SU-DHL-6 (cell line): Measurements from ENCODE around the gene ADARB2.

Experiments used
- H2AFZ ChIP-seq: fragments of 200-600 bp; sonication (generic); 2 replicates; pipeline ENCODE4 v1.6.1; 2014; ENCODE audit warnings: low read depth, mild to moderate bottlenecking, moderate library complexity, mixed read lengths, antibody characterized with exemption, low read length; ENCODE audit not compliant: severe bottlenecking
- H3F3A ChIP-seq: fragments of 200-600 bp; shearing (Covaris generic); 2 replicates; pipeline ENCODE4 v1.6.0; 2016; ENCODE audit warnings: antibody characterized with exemption, mild to moderate bottlenecking; ENCODE audit not compliant: insufficient read depth
- H3K27ac ChIP-seq: fragments of 200-600 bp; sonication (generic); 2 replicates; pipeline ENCODE4 v1.5.1; 2016; ENCODE audit warnings: low read depth, mild to moderate bottlenecking, low read length, moderate library complexity, mixed read lengths
- H3K27me3 ChIP-seq: fragments of 200-600 bp; sonication (generic), shearing (Covaris generic); 2 replicates; pipeline ENCODE4 v1.6.0; 2014; ENCODE audit warnings: mild to moderate bottlenecking, low read length
- H3K36me3 ChIP-seq: fragments of 200-600 bp; sonication (generic); 2 replicates; pipeline ENCODE4 v1.6.1; 2014; ENCODE audit warnings: mild to moderate bottlenecking, low read length, mixed read lengths
- H3K4me2 ChIP-seq: fragments of 300-600, 200-600 bp; shearing (Covaris generic), sonication (generic); 2 replicates; pipeline ENCODE4 v1.6.0; 2014; ENCODE audit warnings: low read length, low read depth, mild to moderate bottlenecking; ENCODE audit not compliant: poor library complexity, severe bottlenecking
- H3K4me3 ChIP-seq: fragments of 200-600 bp; sonication (generic); 2 replicates; pipeline ENCODE4 v1.5.1; 2014; ENCODE audit warnings: antibody characterized with exemption, low read length, mild to moderate bottlenecking, mixed read lengths; ENCODE audit not compliant: insufficient read depth, poor library complexity, severe bottlenecking
- H3K79me2 ChIP-seq: fragments of 200-600 bp; sonication (generic); 2 replicates; pipeline ENCODE4 v1.6.1; 2014; ENCODE audit warnings: mild to moderate bottlenecking, low read length, moderate library complexity; ENCODE audit not compliant: insufficient read depth
- H3K9ac ChIP-seq: fragments of 200-600 bp; sonication (generic); 2 replicates; pipeline ENCODE4 v1.7.0; 2014; ENCODE audit warnings: mild to moderate bottlenecking, low read length
- H3K9me2 ChIP-seq: fragments of 200-600 bp; sonication (generic); replicated peaks from 2 replicates; pipeline ENCODE4 v1.6.1; 2014; ENCODE audit warnings: low read length; ENCODE audit not compliant: insufficient read depth
- H3K9me3 ChIP-seq: fragments of 200-600 bp; sonication (generic); 2 replicates; pipeline ENCODE4 v1.6.1; 2014; ENCODE audit warnings: low read length, mixed read lengths; ENCODE audit not compliant: insufficient read depth
- H4K20me1 ChIP-seq: fragments of 200-600 bp; sonication (generic); 2 replicates; pipeline ENCODE4 v1.6.1; 2014; ENCODE audit warnings: low read depth, mild to moderate bottlenecking, antibody characterized with exemption, low read length, moderate library complexity, mixed read lengths
- EZH2phosphoT487 ChIP-seq: fragments of 200-600 bp; sonication (generic), shearing (Covaris generic); conservative IDR thresholded peaks from 2 replicates; pipeline ENCODE4 v1.6.1; 2018; ENCODE audit warnings: mild to moderate bottlenecking, antibody characterized with exemption, low read length, moderate library complexity, mixed read lengths
- TF ChIP-seq, protein P1 (sequence below): fragments of 200-600 bp; sonication (generic); IDR thresholded peaks from one replicate; pipeline ENCODE4 v1.5.1; 2017; ENCODE audit warnings: antibody characterized with exemption, mild to moderate bottlenecking, low read length, moderate library complexity; ENCODE audit not compliant: insufficient read depth, poor library complexity, severe bottlenecking

Gene ADARB2

DNA sequence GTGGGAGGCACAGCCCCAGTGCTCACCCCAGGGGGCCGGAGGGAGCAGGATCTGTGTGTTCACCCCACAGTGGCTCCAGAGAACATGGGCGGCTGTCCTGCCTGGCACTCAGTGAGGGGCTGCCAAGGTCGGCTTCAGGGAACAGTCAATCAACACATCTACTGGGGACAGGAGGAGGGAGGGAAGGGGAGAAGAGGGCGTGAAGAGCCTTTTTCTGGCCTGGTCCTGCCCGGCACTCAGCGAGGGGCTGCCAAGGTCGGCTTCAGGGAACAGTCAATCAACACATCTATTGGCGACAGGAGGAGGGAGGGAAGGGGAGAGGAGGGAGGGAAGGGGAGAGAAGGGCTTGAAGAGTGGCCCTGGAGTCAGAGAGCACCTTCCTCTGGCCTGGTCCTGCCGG lies 184.9 kb downstream of the ADARB2 start:
- H3K27ac ChIP-seq: no peak overlapping the region
- no peaks in the 10 kb centered on the region for H4K20me1 ChIP-seq
- TF ChIP-seq EZH2phosphoT487: no peak
- TF ChIP-seq, protein P1, sequence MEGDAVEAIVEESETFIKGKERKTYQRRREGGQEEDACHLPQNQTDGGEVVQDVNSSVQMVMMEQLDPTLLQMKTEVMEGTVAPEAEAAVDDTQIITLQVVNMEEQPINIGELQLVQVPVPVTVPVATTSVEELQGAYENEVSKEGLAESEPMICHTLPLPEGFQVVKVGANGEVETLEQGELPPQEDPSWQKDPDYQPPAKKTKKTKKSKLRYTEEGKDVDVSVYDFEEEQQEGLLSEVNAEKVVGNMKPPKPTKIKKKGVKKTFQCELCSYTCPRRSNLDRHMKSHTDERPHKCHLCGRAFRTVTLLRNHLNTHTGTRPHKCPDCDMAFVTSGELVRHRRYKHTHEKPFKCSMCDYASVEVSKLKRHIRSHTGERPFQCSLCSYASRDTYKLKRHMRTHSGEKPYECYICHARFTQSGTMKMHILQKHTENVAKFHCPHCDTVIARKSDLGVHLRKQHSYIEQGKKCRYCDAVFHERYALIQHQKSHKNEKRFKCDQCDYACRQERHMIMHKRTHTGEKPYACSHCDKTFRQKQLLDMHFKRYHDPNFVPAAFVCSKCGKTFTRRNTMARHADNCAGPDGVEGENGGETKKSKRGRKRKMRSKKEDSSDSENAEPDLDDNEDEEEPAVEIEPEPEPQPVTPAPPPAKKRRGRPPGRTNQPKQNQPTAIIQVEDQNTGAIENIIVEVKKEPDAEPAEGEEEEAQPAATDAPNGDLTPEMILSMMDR: no peak
- H3K4me3 ChIP-seq: no peak overlapping the region
- H3K27me3 ChIP-seq: no peaks in the 10 kb centered on the region
- H3K9me2 ChIP-seq: no peaks in the 10 kb centered on the region
- no peaks in the 10 kb centered on the region for H3K79me2 ChIP-seq
- H2AFZ ChIP-seq: no peak overlapping the region
- no peak overlapping the region for H3K9ac ChIP-seq
- no peaks in the 10 kb centered on the region for H3K36me3 ChIP-seq
- H3K9me3 ChIP-seq: no peaks in the 10 kb centered on the region
- no peaks in the 10 kb centered on the region for H3F3A ChIP-seq
- H3K4me2 ChIP-seq: no peak overlapping the region

DNA sequence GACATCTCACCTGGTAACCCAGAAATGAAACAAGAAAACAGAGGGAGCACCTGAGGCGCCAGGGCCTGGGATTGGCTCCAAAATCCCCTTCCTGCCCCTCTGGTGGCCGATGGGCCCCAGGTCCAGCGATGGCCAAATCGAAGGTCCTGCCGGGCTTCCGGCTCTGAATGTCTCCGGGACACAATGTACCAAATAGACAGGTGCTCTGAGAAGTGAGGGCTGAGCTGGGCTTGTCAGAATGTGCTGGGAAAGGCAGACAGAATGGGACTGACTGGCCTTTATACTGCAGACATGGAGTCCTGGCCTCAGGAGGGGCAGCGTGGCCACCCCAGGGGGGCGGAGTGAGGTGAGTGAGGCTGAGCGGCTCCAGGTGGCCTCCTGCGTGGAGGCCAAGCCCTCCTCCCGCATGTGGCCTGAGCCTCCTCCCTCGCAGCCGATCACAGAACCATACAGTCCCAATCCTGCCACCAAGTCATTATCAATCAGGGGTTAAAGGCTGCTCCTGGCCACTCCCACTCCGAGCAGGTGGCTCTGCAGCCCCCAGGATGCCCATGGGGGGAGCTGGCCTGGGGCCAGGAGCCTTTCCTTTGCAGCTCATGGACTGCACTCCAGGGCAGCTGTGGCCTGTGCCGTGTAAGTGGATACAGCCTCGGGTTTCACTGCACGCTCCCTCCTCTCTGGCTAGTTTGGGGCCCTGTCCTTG lies 185.5 kb downstream of the ADARB2 start:
- no peaks in the 10 kb centered on the region for H3F3A ChIP-seq
- no peak overlapping the region for H3K27ac ChIP-seq
- H4K20me1 ChIP-seq: no peaks in the 10 kb centered on the region
- no peak overlapping the region for H3K4me2 ChIP-seq
- H3K36me3 ChIP-seq: no peaks in the 10 kb centered on the region
- TF ChIP-seq, protein P1: no peak
- TF ChIP-seq EZH2phosphoT487: no peak
- no peak overlapping the region for H3K9ac ChIP-seq
- no peak overlapping the region for H2AFZ ChIP-seq
- H3K4me3 ChIP-seq: no peak overlapping the region
- H3K9me3 ChIP-seq: no peaks in the 10 kb centered on the region
- no peaks in the 10 kb centered on the region for H3K27me3 ChIP-seq
- no peaks in the 10 kb centered on the region for H3K79me2 ChIP-seq
- no peaks in the 10 kb centered on the region for H3K9me2 ChIP-seq

DNA sequence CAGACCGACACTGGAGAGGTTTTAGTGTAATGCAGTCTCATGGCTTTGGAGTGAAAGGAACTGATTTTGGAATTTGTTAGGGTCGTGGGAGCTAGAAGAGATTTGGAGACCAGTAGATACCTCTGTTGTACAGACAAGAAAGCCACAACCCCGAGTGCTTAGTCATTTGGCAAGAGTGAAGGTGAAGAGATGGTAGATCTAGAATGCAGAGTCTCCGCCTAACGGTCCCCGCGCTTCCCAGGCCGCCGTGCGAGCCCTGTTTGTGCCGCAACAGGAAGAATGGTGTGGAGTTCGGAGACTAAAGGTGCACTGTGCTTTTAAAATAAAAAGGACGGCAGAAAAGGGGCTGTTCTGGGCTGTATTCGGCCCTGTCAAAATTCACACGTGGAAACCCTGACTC lies 186.7 kb downstream of the ADARB2 start:
- no peaks in the 10 kb centered on the region for H3K27me3 ChIP-seq
- no peaks in the 10 kb centered on the region for H4K20me1 ChIP-seq
- H3K9ac ChIP-seq: no peak overlapping the region
- no peak overlapping the region for H3K4me2 ChIP-seq
- TF ChIP-seq EZH2phosphoT487: no peak
- TF ChIP-seq, protein P1: no peak
- H3K79me2 ChIP-seq: no peaks in the 10 kb centered on the region
- no peak overlapping the region for H3K4me3 ChIP-seq
- no peaks in the 10 kb centered on the region for H3F3A ChIP-seq
- no peaks in the 10 kb centered on the region for H3K9me2 ChIP-seq
- no peak overlapping the region for H3K27ac ChIP-seq
- no peaks in the 10 kb centered on the region for H3K36me3 ChIP-seq
- no peaks in the 10 kb centered on the region for H3K9me3 ChIP-seq
- no peak overlapping the region for H2AFZ ChIP-seq
